ENCODE results near the gene LY6G6C.

LY6G6C gene

GRCh38 chr6:31762356-31762755 is 40.8 kb upstream of the LY6G6C start, which contains the start of gene SAPCD1:
TSS of gene SAPCD1 (plus strand) at chr6:31762656. CDS start at chr6:31763055, 399 bp downstream.
- Histone ChIP-seq H3F3A (ENCODE audit: control insufficient read depth, insufficient read depth) (no peaks in the 10 kb centered on the region), H3K4me3 (ENCODE audit: low read length) (no peak within 1 kb of the TSS), H3K36me3 (ENCODE audit: control insufficient read depth, low read length) (peaks cover 49% of the 10 kb centered on the region), H3K9me3 (ENCODE audit: control insufficient read depth, insufficient read depth, low read length) (no peaks in the 10 kb centered on the region), H3K9me2 (replicated peaks; ENCODE audit: control insufficient read depth, low read length) (no peaks in the 10 kb centered on the region), H3K27ac (ENCODE audit: low read depth, low read length) (no peak within 1 kb of the TSS), H4K20me1 (ENCODE audit: control insufficient read depth, insufficient read depth, low read depth, low read length) (no peaks in the 10 kb centered on the region), H3K4me2 (ENCODE audit: low read length) (no peak within 1 kb of the TSS), H3K79me2 (ENCODE audit: control insufficient read depth, low read length) (no peaks in the 10 kb centered on the region), H3K27me3 (ENCODE audit: control insufficient read depth, low read length) (no peaks in the 10 kb centered on the region), H3K4me1 (ENCODE audit: control insufficient read depth, low read length) (no peaks in the 10 kb centered on the region)
- TF ChIP-seq CTCF (IDR thresholded peaks at IDR 0.05; ENCODE audit: low read depth, low read length, poor library complexity, severe bottlenecking) = no peak
- TF ChIP-seq EZH2phosphoT487 (IDR thresholded peaks at IDR 0.05; ENCODE audit: borderline replicate concordance, low read length) = no peak

DNA sequence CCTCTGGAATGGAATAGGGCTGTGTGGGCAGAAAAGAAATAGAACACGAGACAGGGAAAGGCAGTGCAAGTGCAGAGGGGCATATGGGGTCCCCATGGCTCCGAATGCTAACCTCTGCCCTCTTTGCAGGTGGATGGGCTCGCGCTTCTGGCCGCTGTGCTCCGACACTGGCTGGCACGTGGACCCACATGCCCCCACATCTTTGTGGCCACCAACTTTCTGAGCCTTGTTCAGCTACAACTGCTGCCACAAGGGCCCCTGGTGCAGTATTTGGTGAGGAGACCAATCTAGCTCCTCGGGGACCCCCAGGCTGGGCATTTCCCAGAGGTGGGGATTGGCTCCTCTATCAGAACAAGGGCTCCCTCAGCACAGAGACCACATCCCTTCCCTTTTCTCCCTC is 39.8 kb upstream of the LY6G6C start:
- Histone ChIP-seq H3K36me3 (ENCODE audit: control insufficient read depth, low read length) (peaks cover 49% of the 10 kb centered on the region), H3K9me2 (replicated peaks; ENCODE audit: control insufficient read depth, low read length) (no peaks in the 10 kb centered on the region), H3K27ac (ENCODE audit: low read depth, low read length) (no peak overlapping the region), H4K20me1 (ENCODE audit: control insufficient read depth, insufficient read depth, low read depth, low read length) (no peaks in the 10 kb centered on the region), H3K4me3 (ENCODE audit: low read length) (no peak overlapping the region), H3K79me2 (ENCODE audit: control insufficient read depth, low read length) (no peaks in the 10 kb centered on the region), H3K4me2 (ENCODE audit: low read length) (no peak overlapping the region), H3F3A (ENCODE audit: control insufficient read depth, insufficient read depth) (no peaks in the 10 kb centered on the region), H3K27me3 (ENCODE audit: control insufficient read depth, low read length) (no peaks in the 10 kb centered on the region), H3K4me1 (ENCODE audit: control insufficient read depth, low read length) (no peaks in the 10 kb centered on the region), H3K9me3 (ENCODE audit: control insufficient read depth, insufficient read depth, low read length) (no peaks in the 10 kb centered on the region)
- TF ChIP-seq CTCF (IDR thresholded peaks at IDR 0.05; ENCODE audit: low read depth, low read length, poor library complexity, severe bottlenecking) (no peak), EZH2phosphoT487 (IDR thresholded peaks at IDR 0.05; ENCODE audit: borderline replicate concordance, low read length) (no peak)

GRCh38 chr6:31760790-31761189 is 39.2 kb upstream of the LY6G6C start:
- Histone ChIP-seq H3K4me1 (ENCODE audit: control insufficient read depth, low read length) (no peaks in the 10 kb centered on the region), H3K9me3 (ENCODE audit: control insufficient read depth, insufficient read depth, low read length) (no peaks in the 10 kb centered on the region), H3K27ac (ENCODE audit: low read depth, low read length) (no peak overlapping the region), H3F3A (ENCODE audit: control insufficient read depth, insufficient read depth) (no peaks in the 10 kb centered on the region), H3K36me3 (ENCODE audit: control insufficient read depth, low read length) (peaks cover 49% of the 10 kb centered on the region), H3K4me2 (ENCODE audit: low read length) (no peak overlapping the region), H3K27me3 (ENCODE audit: control insufficient read depth, low read length) (no peaks in the 10 kb centered on the region), H3K79me2 (ENCODE audit: control insufficient read depth, low read length) (no peaks in the 10 kb centered on the region), H3K4me3 (ENCODE audit: low read length) (no peak overlapping the region), H3K9me2 (replicated peaks; ENCODE audit: control insufficient read depth, low read length) (no peaks in the 10 kb centered on the region), H4K20me1 (ENCODE audit: control insufficient read depth, insufficient read depth, low read depth, low read length) (no peaks in the 10 kb centered on the region)
- TF ChIP-seq EZH2phosphoT487 (IDR thresholded peaks at IDR 0.05; ENCODE audit: borderline replicate concordance, low read length) (no peak), CTCF (IDR thresholded peaks at IDR 0.05; ENCODE audit: low read depth, low read length, poor library complexity, severe bottlenecking) (no peak)
